K562 (cell line): ENCODE measurements around the gene IL6R. TPM values are rescaled to one million over a fixed set of nuclear protein-coding genes. Genes with fewer than 3 reads are reported as not detected.

Source experiments
- ATAC-seq: fragments of 200-7000 bp; cut with Tn5 transposase; 3 replicates; pipeline ENCODE4 v1.9.1; 2020; ENCODE audit warnings: moderate library complexity
- BruUV-seq: library from RNA; stranded (reverse); fragments of 400-500 nt; replicated peaks from 2 replicates; lab custom pipeline; 2021; lab: Mats Ljungman, UMichigan
- CTCF ChIA-PET: fragments of 300-600 bp; formaldehyde crosslinking; extraction: SDS; loops from one replicate; lab custom pipeline; 2021; ENCODE audit warnings: low intra/inter-chr PET ratio; lab: Yijun Ruan, JAX
- POLR2A ChIA-PET: fragments of 300-600, 350-650 bp; sonication (Branson Sonifier 250); formaldehyde crosslinking; extraction: SDS; loops from one replicate; lab custom pipeline; 2021; ENCODE audit warnings: antibody characterized with exemption, inconsistent platforms; lab: Yijun Ruan, JAX
- DNase-seq, 4 experiments: peaks; one replicate each; pipeline versions ENCODE4 v3.0.0 to v3.0.0-alpha.2; 2011 to 2018; ENCODE audit warnings: low spot score in 3 of 4, mixed read lengths in 3 of 4; ENCODE audit errors: extremely low read depth in 1 of 4
- FAIRE-seq: peaks from 2 replicates; lab custom pipeline; 2011; peaks lifted over from hg19 to GRCh38; lab: Jason Lieb, UNC
- H2AFZ ChIP-seq: 2 replicates; pipeline ENCODE4 v1.6.0; 2011; ENCODE audit warnings: low read depth, low read length, control low read depth, inconsistent platforms
- H3K27ac ChIP-seq: fragments of 200-600 bp; 3 replicates; pipeline ENCODE4 v1.8.0; 2011; ENCODE audit warnings: low read depth, mild to moderate bottlenecking, control low read depth, inconsistent platforms, low read length, moderate library complexity, mixed read lengths; ENCODE audit errors: extremely low read depth
- H3K27me3 ChIP-seq, 2 experiments: fragments of 300-600 bp in 1 of 2; 2 replicates in 1 of 2; 3 replicates in 1 of 2; pipeline versions ENCODE4 v1.6.0 to v1.8.0; 2011; ENCODE audit warnings: inconsistent platforms in 2 of 2, low read length in 2 of 2, mild to moderate bottlenecking in 1 of 2, mixed read lengths in 1 of 2, moderate library complexity in 1 of 2; ENCODE audit not compliant: control insufficient read depth in 2 of 2, insufficient read depth in 2 of 2
- H3K36me3 ChIP-seq: fragments of 300-600 bp; 3 replicates; pipeline ENCODE4 v1.8.0; 2011; ENCODE audit warnings: mild to moderate bottlenecking, low read length, inconsistent platforms; ENCODE audit not compliant: control insufficient read depth, insufficient read depth
- H3K4me1 ChIP-seq, 2 experiments: fragments of 200-600 bp in 1 of 2; replicated peaks in 1 of 2; 2 replicates in 1 of 2; 3 replicates in 1 of 2; pipeline versions ENCODE4 v1.5.1 to v1.8.0; 2011; ENCODE audit warnings: inconsistent platforms in 2 of 2, low read length in 2 of 2, mild to moderate bottlenecking in 1 of 2, mixed read lengths in 1 of 2, moderate library complexity in 1 of 2; ENCODE audit not compliant: control insufficient read depth in 2 of 2, insufficient read depth in 2 of 2
- H3K4me2 ChIP-seq: 2 replicates; pipeline ENCODE4 v1.6.1; 2011; ENCODE audit warnings: low read length, control low read depth, inconsistent platforms, mixed read lengths; ENCODE audit not compliant: insufficient read depth
- H3K4me3 ChIP-seq: fragments of 200-600 bp; sonication (generic), shearing (Covaris generic); 2 replicates; pipeline ENCODE4 v1.5.1; 2016; ENCODE audit warnings: control low read depth, inconsistent platforms
- H3K79me2 ChIP-seq: fragments of 200-600 bp; 3 replicates; pipeline ENCODE4 v1.8.0; 2011; ENCODE audit warnings: low read length, inconsistent platforms; ENCODE audit not compliant: control insufficient read depth, insufficient read depth
- H3K9ac ChIP-seq, 2 experiments: 2 replicates each; pipeline versions ENCODE4 v1.6.0 to v1.6.1; 2011; ENCODE audit warnings: low read depth in 2 of 2, low read length in 2 of 2, control low read depth in 1 of 2, inconsistent platforms in 1 of 2, mild to moderate bottlenecking in 1 of 2, mixed read lengths in 1 of 2; ENCODE audit not compliant: insufficient read depth in 1 of 2
- H3K9me1 ChIP-seq: one replicate; pipeline ENCODE4 v1.6.0; 2011; ENCODE audit warnings: inconsistent platforms, mild to moderate bottlenecking, low read length, moderate library complexity; ENCODE audit not compliant: control insufficient read depth, insufficient read depth
- H3K9me3 ChIP-seq: replicated peaks from 2 replicates; pipeline ENCODE4 v1.5.1; 2011; ENCODE audit warnings: low read depth, low read length, inconsistent platforms; ENCODE audit not compliant: control insufficient read depth, insufficient read depth
- H4K20me1 ChIP-seq: replicated peaks from 2 replicates; pipeline ENCODE4 v1.6.1; 2011; ENCODE audit warnings: low read length, inconsistent platforms, mixed read lengths; ENCODE audit not compliant: control insufficient read depth, insufficient read depth
- CBX2 ChIP-seq: fragments of 200-600 bp; sonication (generic); IDR thresholded peaks from one replicate; pipeline ENCODE4 v1.6.1; 2012; ENCODE audit warnings: mild to moderate bottlenecking, low read length, inconsistent platforms; ENCODE audit not compliant: insufficient read depth, poor library complexity, severe bottlenecking
- CCNT2 ChIP-seq: IDR thresholded peaks from 2 replicates; pipeline ENCODE4 v1.6.1; 2011; ENCODE audit warnings: borderline replicate concordance, low read depth, mild to moderate bottlenecking, moderate library complexity, mixed read lengths, low read length; ENCODE audit not compliant: insufficient read length; ENCODE audit errors: extremely low read depth
- CEBPB ChIP-seq: fragments of 450-650 bp; IDR thresholded peaks from 2 replicates; pipeline ENCODE4 v1.6.1; 2016; ENCODE audit warnings: missing genetic modification characterization, missing compliant biosample characterization
- CREM ChIP-seq: IDR thresholded peaks from 2 replicates; pipeline ENCODE4 v1.6.1; 2014; ENCODE audit warnings: antibody characterized with exemption, low read depth
- FOSL1 ChIP-seq: fragments of 200-800 bp; sonication (Bioruptor generic); conservative IDR thresholded peaks from 2 replicates; pipeline ENCODE4 v1.6.1; 2016; ENCODE audit warnings: missing genetic modification characterization, missing compliant biosample characterization
- HEY1 ChIP-seq: fragments of 250-450 bp; sonication (Bioruptor Pico); IDR thresholded peaks from 2 replicates; pipeline ENCODE4 v1.5.0; 2020; ENCODE audit warnings: mild to moderate bottlenecking, moderate library complexity, borderline replicate concordance
- NBN ChIP-seq: fragments of 450-650 bp; IDR thresholded peaks from 2 replicates; pipeline ENCODE4 v1.6.1; 2016; ENCODE audit warnings: low read depth, mild to moderate bottlenecking
- NFIX ChIP-seq: fragments of 250-450 bp; sonication (Bioruptor Pico); IDR thresholded peaks from 2 replicates; pipeline ENCODE4 v1.4.0; 2020; ENCODE audit warnings: low read depth, mild to moderate bottlenecking, moderate library complexity
- POLR2G ChIP-seq: fragments of 200-400 bp; formaldehyde crosslinking; IDR thresholded peaks from 2 replicates; pipeline ENCODE4 v1.6.1; 2017; ENCODE audit warnings: low read depth, mild to moderate bottlenecking, antibody characterized with exemption, low read length, moderate library complexity
- PURB ChIP-seq: sonication (generic); formaldehyde crosslinking; IDR thresholded peaks from 2 replicates; pipeline ENCODE4 v1.9.0; 2021; ENCODE audit warnings: low read depth, mild to moderate bottlenecking, missing genetic modification reagents
- ZNF24 ChIP-seq: fragments of 450-650 bp; IDR thresholded peaks from 2 replicates; pipeline ENCODE4 v1.6.1; 2016
- ZNF766 ChIP-seq: fragments of 200-800 bp; sonication (Bioruptor generic); conservative IDR thresholded peaks from 2 replicates; pipeline ENCODE4 v1.6.1; 2016; ENCODE audit warnings: missing genetic modification characterization, missing compliant biosample characterization
- WGBS: fragments of 100-300 bp; shearing (Covaris generic); methylation state at CpG from one replicate; pipeline ENCODE4 v1.1.6; 2016; ENCODE audit warnings: low coverage, mixed read lengths; ENCODE audit not compliant: insufficient coverage; ENCODE audit errors: missing lambda C conversion rate; 5-methylcytosine and 5-hydroxymethylcytosine counted together
- in situ Hi-C: fragments of 300-500 bp; cut with MboI; formaldehyde crosslinking; loops from 4 replicates; pipeline ENCODE4 v1.15.0; 2018; ENCODE audit warnings: inconsistent platforms, mixed read lengths
- intact Hi-C: fragments of 100-400 bp; cut with micrococcal nuclease; formaldehyde crosslinking; loops from 2 replicates; pipeline ENCODE4 v1.14.2; 2022
- polyA plus RNA-seq, 8 experiments: library from polyadenylated mRNA; depleted of rRNA in 4 of 8; stranded (reverse) in 5 of 8; unstranded in 3 of 8; fragments of >200 nt; fragmentation: Nextera tagmentation in 2 of 8; fragmentation: Illumina TruSeq in 1 of 8; extraction: Ambion mirVana in 2 of 8; extraction: Trizol in 1 of 8; gene quantifications; 2 replicates each; pipeline versions ENCODE4 v1.2.1 to v1.2.3, GENCODE V29; 2011 to 2014; ENCODE audit warnings: inconsistent platforms in 1 of 8, missing spikeins in 1 of 8
- total RNA-seq, 7 experiments: library from RNA; depleted of rRNA in 6 of 7; stranded (reverse); fragments of >200 nt in 6 of 7; fragmentation: Illumina TruSeq in 2 of 7; extraction: Trizol in 2 of 7; gene quantifications; 2 replicates each; pipeline versions ENCODE4 v1.2.1 to v1.2.3, GENCODE V29; 2011 to 2021; ENCODE audit warnings: low replicate concordance in 1 of 7
- TF ChIP-seq, protein P1 (sequence below): fragments of 250-450 bp; sonication (Bioruptor Pico); IDR thresholded peaks from 2 replicates; pipeline ENCODE4 v1.5.0; 2020; ENCODE audit warnings: mild to moderate bottlenecking
- TF ChIP-seq, protein P2 (sequence below): IDR thresholded peaks from 2 replicates; pipeline ENCODE4 v1.6.1; 2011; ENCODE audit not compliant: insufficient read length; ENCODE audit errors: extremely low read depth
- TF ChIP-seq, protein P3 (sequence below): sonication (generic); formaldehyde crosslinking; IDR thresholded peaks from 2 replicates; pipeline ENCODE4 v1.9.0; 2022; ENCODE audit warnings: mild to moderate bottlenecking, missing genetic modification reagents

Gene IL6R
- total and polyA plus RNA-seq, 9 of the 15 experiments (the other 6 are each of a cell fraction or from before 2014, with no cell fraction given) = 0.05 to 1.1 (median 0.11) TPM; not detected in 2

DNA sequence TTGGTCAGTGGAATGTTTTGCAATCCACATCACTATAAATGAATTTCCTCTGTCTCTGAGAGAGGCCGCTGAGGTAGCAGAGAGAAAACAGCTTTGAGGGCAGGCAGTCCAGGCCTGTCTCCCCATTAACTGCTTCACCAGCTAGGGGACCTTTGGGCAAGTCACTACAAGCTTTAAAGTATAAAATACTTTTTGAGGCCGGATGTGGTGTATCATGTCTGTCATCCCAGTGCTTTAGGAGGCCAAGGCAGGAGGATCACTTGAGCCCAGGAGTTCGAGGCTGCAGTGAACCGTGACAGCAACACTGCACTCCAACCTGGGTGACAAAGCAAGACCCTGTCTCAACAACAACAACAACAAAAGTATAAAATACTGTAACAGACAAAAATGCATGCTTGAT, 6.4 kb downstream of the IL6R start:
- no peaks in the 10 kb centered on the region for H3K4me1 ChIP-seq

More for the DNA sequence above, 6.4 kb downstream of the IL6R start:
- no peaks in the 10 kb centered on the region for H3K36me3 ChIP-seq
- H3K27me3 ChIP-seq = peaks cover 30 to 54% of the 10 kb centered on the region in 2 experiments
- DNase-seq (no peak), ATAC-seq (no peak), FAIRE-seq (no peak)
- TF ChIP-seq CCNT2 = no peak
- no peak for TF ChIP-seq CREM
- no peak for TF ChIP-seq CBX2
- TF ChIP-seq NBN = no peak
- TF ChIP-seq, protein P1, sequence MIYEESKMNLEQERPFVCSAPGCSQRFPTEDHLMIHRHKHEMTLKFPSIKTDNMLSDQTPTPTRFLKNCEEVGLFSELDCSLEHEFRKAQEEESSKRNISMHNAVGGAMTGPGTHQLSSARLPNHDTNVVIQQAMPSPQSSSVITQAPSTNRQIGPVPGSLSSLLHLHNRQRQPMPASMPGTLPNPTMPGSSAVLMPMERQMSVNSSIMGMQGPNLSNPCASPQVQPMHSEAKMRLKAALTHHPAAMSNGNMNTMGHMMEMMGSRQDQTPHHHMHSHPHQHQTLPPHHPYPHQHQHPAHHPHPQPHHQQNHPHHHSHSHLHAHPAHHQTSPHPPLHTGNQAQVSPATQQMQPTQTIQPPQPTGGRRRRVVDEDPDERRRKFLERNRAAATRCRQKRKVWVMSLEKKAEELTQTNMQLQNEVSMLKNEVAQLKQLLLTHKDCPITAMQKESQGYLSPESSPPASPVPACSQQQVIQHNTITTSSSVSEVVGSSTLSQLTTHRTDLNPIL (CRISPR knock-in tag) = no peak
- TF ChIP-seq POLR2G = no peak
- no peak for TF ChIP-seq HEY1 (CRISPR knock-in tag)
- TF ChIP-seq ZNF24 = no peak
- TF ChIP-seq, protein P2, sequence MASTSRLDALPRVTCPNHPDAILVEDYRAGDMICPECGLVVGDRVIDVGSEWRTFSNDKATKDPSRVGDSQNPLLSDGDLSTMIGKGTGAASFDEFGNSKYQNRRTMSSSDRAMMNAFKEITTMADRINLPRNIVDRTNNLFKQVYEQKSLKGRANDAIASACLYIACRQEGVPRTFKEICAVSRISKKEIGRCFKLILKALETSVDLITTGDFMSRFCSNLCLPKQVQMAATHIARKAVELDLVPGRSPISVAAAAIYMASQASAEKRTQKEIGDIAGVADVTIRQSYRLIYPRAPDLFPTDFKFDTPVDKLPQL = no peak
- TF ChIP-seq FOSL1 (tag) = no peak
- TF ChIP-seq, protein P3, sequence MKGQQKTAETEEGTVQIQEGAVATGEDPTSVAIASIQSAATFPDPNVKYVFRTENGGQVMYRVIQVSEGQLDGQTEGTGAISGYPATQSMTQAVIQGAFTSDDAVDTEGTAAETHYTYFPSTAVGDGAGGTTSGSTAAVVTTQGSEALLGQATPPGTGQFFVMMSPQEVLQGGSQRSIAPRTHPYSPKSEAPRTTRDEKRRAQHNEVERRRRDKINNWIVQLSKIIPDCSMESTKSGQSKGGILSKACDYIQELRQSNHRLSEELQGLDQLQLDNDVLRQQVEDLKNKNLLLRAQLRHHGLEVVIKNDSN (CRISPR knock-in tag) = no peak
- TF ChIP-seq NFIX (CRISPR knock-in tag) = no peak
- no peak for TF ChIP-seq PURB (CRISPR knock-in tag)
- TF ChIP-seq ZNF766 (CRISPR knock-in tag) = no peak
- no peak for TF ChIP-seq CEBPB
- BruUV-seq = no TSS peak
- ChIA-PET CTCF (interaction anchor here (1.2 kb wide), 1 partner anchor 68 kb away, joined by 3 read pairs; no protein-coding TSS in a partner anchor), POLR2A (interaction anchor here (0.9 kb wide), 1 partner anchor 27 kb away, joined by 3 read pairs; no protein-coding TSS in a partner anchor)
- no peak overlapping the region for H2AFZ ChIP-seq
- in situ Hi-C loops (no loop called here), intact Hi-C loops (no loop called here)
- no peaks in the 10 kb centered on the region for H3K9me3 ChIP-seq
- no peaks in the 10 kb centered on the region for H3K9me1 ChIP-seq
- H4K20me1 ChIP-seq = 0 out of 2 replicates have a peak, but pooled peaks cover 5% of the 10 kb centered on the region
- no peak overlapping the region for H3K27ac ChIP-seq
- H3K4me2 ChIP-seq = no peak overlapping the region
- H3K9ac ChIP-seq = no peak overlapping the region
- no peaks in the 10 kb centered on the region for H3K79me2 ChIP-seq
- no peak overlapping the region for H3K4me3 ChIP-seq
- 4% methylated on average over 4 of the region's 4 CpGs for whole genome bisulfite sequencing
